MM.1S (cell line): Measurements from ENCODE around the gene DIS3L2.

ENCODE experiments used
- EZH2 ChIP-seq: fragments of 300-600 bp; sonication (generic); optimal IDR thresholded peaks from 2 replicates; pipeline ENCODE3; 2017; ENCODE audit warnings: low read depth, mild to moderate bottlenecking, antibody characterized with exemption, low read length, mixed read lengths
- EZH2phosphoT487 ChIP-seq: fragments of 300-600 bp; sonication (generic); IDR thresholded peaks from 2 replicates; pipeline ENCODE4 v1.6.1; 2018; ENCODE audit warnings: antibody characterized with exemption, low read length
- TF ChIP-seq, protein P1 (sequence below): fragments of 300-600 bp; sonication (generic); IDR thresholded peaks from 2 replicates; pipeline ENCODE4 v1.5.1; 2016; ENCODE audit warnings: antibody characterized with exemption, low read length, mixed read lengths

DNA sequence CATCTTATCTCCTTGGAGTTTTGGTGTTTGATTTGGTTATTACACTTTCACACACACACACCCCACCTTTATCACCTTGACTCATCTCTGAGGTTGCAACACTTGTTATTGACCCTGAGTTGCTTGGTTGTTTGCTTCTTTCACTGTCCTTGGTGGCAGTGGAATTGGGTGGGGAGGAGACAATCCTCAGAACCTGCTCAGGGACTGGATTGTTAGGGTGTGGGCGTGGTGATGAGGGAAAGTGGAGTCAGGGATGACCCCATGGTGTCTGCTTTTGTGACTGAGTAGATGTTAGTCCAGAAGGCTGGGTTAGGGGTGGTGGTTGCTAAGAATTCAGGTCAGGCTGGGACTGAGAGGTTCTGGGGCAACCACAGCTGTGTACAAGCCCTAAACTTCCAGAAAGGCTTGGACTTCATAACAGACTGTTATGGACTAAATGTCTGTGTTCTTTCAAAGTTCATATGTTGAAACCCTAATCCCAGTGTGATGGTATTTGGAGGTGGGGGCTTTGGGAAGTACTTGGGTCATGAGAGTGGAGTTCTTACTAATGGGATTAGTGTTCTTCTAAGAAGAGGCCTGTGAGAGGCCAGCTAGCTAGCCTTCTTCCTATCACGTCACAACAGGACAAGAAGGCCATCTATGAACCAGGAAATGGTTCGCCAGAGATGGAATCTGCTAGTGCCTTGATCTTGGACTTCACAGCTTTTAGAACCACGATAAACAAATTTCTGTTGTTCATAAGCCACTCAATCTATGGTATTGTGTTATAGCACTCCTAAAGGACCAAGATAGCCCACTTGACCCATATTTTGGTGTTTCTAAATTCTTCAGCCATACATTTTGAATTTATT, 3.4 kb upstream of the DIS3L2 start:
- TF ChIP-seq, protein P1, sequence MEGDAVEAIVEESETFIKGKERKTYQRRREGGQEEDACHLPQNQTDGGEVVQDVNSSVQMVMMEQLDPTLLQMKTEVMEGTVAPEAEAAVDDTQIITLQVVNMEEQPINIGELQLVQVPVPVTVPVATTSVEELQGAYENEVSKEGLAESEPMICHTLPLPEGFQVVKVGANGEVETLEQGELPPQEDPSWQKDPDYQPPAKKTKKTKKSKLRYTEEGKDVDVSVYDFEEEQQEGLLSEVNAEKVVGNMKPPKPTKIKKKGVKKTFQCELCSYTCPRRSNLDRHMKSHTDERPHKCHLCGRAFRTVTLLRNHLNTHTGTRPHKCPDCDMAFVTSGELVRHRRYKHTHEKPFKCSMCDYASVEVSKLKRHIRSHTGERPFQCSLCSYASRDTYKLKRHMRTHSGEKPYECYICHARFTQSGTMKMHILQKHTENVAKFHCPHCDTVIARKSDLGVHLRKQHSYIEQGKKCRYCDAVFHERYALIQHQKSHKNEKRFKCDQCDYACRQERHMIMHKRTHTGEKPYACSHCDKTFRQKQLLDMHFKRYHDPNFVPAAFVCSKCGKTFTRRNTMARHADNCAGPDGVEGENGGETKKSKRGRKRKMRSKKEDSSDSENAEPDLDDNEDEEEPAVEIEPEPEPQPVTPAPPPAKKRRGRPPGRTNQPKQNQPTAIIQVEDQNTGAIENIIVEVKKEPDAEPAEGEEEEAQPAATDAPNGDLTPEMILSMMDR = no peak
- TF ChIP-seq EZH2 (no peak), EZH2phosphoT487 (no peak)
